T-helper 22 cell (primary cell): ENCODE results near the gene PRSS56.
"Not testable (repeated sequence)": the region's sequence is repeated elsewhere in the genome, so short reads cannot be mapped to it uniquely, and the experiment has no call there.

ENCODE experiments used
- DNase-seq: peaks from one replicate; pipeline ENCODE4 v3.0.0-alpha.2; 2020; ENCODE audit warnings: low read depth

PRSS56 gene

DNA sequence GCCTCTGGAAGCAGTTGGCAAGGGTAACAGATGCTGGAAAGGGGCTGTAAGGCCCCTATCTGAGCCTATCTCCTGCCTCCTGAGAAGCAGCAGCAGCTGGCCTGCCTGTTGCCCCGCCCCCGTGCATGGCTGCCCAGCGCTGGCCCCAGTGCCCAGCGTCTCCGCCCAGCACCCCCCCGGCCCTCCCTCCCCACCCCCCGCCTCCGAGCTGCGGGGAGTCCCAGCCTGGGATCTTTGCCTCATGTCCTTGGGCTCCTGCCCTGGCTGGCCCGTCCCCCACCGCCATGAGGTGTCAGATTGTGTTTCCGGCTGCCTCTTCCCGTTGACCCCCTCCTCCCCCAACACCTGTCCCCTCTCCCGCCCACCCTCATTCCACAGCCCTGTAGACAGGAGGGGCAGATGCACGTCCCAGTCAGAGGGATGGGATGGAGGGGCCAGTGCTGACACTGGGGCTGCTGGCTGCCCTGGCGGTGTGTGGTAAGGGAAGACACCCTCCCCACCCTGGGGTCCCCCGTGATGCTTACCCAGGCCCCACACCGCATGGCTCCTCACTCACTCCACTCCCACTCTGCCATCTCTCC, 5.7 kb downstream of the PRSS56 start, which contains the start of gene CHRND:
TSS of gene CHRND (plus strand) at position 370 of the 581 bp plus-strand sequence. CDS start at position 426, 56 bp downstream.
- no peak for DNase-seq

- DNase-seq = no peak
These were observed 6.3 kb downstream of the PRSS56 start for GRCh38 chr2:232526372-232526941.

- no peak for DNase-seq
These were observed 7.8 kb downstream of the PRSS56 start for GRCh38 chr2:232527905-232528470.

GRCh38 chr2:232528746-232529460, 8.7 kb downstream of the PRSS56 start:
- DNase-seq = no peak

GRCh38 chr2:232529806-232530547, 9.8 kb downstream of the PRSS56 start:
- no peak for DNase-seq

DNA sequence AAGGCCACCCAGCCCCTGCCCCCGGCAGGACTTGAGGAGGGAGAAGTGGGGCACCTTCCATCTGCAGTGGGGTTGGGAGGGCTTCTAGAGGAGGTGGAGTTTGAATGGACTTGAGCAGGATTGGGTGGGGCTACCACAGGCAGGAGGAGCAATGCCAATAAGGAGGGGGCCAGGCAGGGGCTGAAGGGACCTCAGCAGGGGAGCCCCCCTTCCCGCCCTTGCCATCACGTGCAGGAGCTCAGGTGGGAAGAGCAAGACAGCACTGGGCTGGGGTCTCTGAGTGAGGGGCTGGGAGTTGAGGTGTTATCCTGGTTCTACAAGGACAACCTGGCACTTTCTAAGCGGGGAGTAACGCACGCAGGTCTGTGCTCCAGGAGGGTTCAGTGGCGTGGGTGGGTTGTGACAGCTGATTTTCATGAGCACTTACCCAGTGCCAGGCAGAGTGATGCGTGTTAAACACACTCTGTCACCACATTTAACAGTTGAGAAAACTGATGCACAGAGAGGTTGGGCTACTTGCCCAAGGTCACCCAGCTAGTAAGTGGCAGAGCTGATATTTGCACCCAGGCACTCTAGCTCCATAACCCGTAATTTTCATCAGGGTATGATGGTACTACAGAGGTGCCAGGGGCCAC, 10.6 kb downstream of the PRSS56 start:
- DNase-seq = no peak

- no peak for DNase-seq
These were observed 12.2 kb downstream of the PRSS56 start for GRCh38 chr2:232532419-232532818.

GRCh38 chr2:232532821-232533220, 12.6 kb downstream of the PRSS56 start:
- DNase-seq = not testable (repeated sequence)

- DNase-seq = no peak
These were observed 13.9 kb downstream of the PRSS56 start for GRCh38 chr2:232533944-232534710.

- no peak for DNase-seq
These were observed 14.9 kb downstream of the PRSS56 start for GRCh38 chr2:232534940-232535651.

- DNase-seq = no peak
These were observed 15.8 kb downstream of the PRSS56 start for GRCh38 chr2:232535761-232536530.

DNA sequence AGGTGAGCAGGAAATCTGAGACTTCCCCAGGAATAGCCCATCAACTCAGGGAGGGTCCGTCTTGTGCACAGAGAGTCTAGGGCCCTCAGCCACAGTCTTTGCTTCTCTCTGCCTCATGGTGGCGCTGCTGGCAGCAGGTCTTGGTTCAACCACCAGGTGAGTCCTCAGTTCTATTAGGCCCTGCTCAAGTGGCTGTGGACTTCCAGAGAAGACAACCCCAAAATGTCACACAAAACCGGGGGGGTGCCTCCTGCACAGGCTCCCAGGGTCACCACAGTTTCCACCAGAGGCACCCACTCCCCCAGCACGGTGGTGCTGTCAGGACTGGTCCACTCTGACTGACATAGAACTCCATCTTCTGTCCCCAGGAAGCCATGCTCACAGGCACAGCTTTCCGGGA, 16.9 kb downstream of the PRSS56 start:
- DNase-seq = no peak

DNA sequence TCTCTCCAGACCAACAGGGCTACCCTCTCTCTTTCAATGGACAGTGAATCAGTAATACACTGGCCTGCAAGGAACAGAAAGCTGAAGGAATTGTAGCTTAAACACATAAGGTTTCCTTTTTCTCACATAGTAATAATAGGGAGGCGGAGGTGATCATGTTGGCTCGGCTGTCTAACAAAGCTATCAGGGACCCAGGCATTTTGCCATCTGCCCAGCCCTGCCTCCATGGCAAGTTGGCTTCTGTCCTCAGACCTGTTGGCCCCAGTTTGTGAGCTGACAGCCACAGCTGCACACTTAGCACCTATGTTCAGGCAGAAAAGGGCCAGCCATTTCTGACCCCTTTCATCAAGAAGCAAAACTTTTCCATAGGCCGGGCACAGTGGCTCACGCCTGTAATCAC, 17.3 kb downstream of the PRSS56 start:
- no peak for DNase-seq

DNA sequence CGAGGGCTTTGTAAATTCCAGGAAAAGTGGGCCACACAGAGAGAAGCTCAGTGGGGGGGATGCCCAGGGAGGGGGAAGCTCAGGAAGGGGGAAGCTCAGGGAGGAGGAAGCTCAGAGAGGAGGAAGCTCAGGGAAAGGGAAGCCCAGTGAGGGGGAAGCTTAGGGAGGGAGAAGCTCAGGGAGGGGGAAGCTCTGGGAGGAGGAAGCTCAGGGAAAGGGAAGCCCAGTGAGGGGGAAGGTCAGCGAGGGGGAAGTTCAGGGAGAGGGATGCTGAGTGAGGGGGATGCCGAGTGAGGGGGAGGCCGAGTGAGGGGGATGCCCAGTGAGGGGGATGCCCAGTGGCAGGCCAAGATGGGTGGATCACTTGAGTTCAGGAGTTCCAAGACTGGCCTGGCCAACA, 18.5 kb downstream of the PRSS56 start:
- DNase-seq = no peak

DNA sequence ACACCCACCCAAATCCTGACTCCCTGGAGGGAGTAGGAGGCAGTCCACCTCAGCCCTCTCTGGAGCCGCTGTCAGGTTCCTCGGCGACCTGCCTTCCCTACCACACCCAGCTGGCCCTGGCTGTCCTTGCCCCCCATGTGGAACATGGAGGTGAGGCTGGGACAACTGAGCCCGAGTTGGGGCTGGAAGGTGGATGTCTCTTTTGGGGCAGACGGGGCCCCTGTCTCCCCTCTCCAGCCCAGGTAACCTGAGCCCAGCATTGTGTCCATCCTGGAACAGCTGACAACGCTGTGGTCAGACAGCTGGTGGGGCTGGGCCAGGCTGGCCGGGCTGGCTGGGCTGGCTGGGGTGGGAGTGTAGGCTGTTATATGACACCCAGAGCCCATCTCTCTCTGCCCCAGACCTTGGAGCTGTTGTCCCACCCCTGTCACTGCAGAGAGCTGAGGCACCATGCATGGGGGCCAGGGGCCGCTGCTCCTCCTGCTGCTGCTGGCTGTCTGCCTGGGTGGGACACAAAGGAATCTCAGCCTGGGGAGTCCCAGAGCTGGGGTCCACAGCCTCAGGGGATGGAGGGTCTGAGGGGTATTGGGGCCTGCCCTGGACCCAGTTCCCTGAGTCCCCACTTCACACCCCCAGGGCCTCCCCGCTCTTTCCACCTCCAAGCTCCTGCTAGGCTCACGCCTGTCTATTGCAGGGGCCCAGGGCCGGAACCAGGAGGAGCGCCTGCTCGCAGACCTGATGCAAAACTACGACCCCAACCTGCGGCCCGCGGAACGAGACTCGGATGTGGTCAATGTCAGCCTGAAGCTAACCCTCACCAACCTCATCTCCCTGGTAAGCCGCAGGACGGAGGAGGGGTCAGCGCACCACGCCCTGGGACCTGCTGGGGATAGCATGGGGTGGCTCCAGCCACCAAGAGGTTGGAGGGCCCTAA, 19.4 kb downstream of the PRSS56 start, which contains the start of gene CHRNG:
TSS of gene CHRNG (plus strand) at position 395 of the 934 bp plus-strand sequence. CDS start at position 451, 56 bp downstream.
- no peak for DNase-seq

- DNase-seq = no peak
These were observed 20.4 kb downstream of the PRSS56 start for GRCh38 chr2:232540441-232541041.

- DNase-seq = no peak
These were observed 21.2 kb downstream of the PRSS56 start for GRCh38 chr2:232541195-232541960.
